DMS53 treated with DMSO at 0.1 percent for 48 hours (cell line): ENCODE results near the gene GALNT18.
"Not testable (repeated sequence)": the region's sequence is repeated elsewhere in the genome, so short reads cannot be mapped to it uniquely, and the experiment has no call there.

Source experiments
- DNase-seq: peaks from one replicate; lab custom pipeline; 2025; ENCODE audit not compliant: unreplicated experiment; lab: John Stamatoyannopoulos, UW

Gene GALNT18

GRCh38 chr11:11471201-11471600, 150.6 kb downstream of the GALNT18 start:
- DNase-seq = no peak

- DNase-seq = no peak
These were observed 152.9 kb downstream of the GALNT18 start for GRCh38 chr11:11468954-11469353.

- no peak for DNase-seq
These were observed 154.5 kb downstream of the GALNT18 start for GRCh38 chr11:11467312-11467711.

- DNase-seq = no peak
These were observed 157.2 kb downstream of the GALNT18 start for GRCh38 chr11:11464555-11464954.

- no peak for DNase-seq
These were observed 158.4 kb downstream of the GALNT18 start for GRCh38 chr11:11463405-11463804.

- no peak for DNase-seq
These were observed 160.3 kb downstream of the GALNT18 start for GRCh38 chr11:11461473-11461872.

GRCh38 chr11:11459578-11459977, 162.2 kb downstream of the GALNT18 start:
- DNase-seq = no peak

GRCh38 chr11:11458485-11458884, 163.3 kb downstream of the GALNT18 start:
- no peak for DNase-seq

- no peak for DNase-seq
These were observed 163.8 kb downstream of the GALNT18 start for GRCh38 chr11:11458001-11458400.

- DNase-seq = no peak
These were observed 164.9 kb downstream of the GALNT18 start for GRCh38 chr11:11456866-11457265.

- DNase-seq = no peak
These were observed 167.1 kb downstream of the GALNT18 start for GRCh38 chr11:11454671-11455223.

GRCh38 chr11:11451501-11452005, 170.3 kb downstream of the GALNT18 start:
- DNase-seq = peak; percentile 50

GRCh38 chr11:11450744-11451362, 171.0 kb downstream of the GALNT18 start:
- DNase-seq = no peak

- no peak for DNase-seq
These were observed 172.5 kb downstream of the GALNT18 start for GRCh38 chr11:11449327-11449726.

- DNase-seq = no peak
These were observed 173.2 kb downstream of the GALNT18 start for GRCh38 chr11:11448626-11449025.

GRCh38 chr11:11447601-11448000, 174.2 kb downstream of the GALNT18 start:
- not testable (repeated sequence) for DNase-seq

- DNase-seq = no peak
These were observed 174.8 kb downstream of the GALNT18 start for GRCh38 chr11:11446967-11447366.

- no peak for DNase-seq
These were observed 175.2 kb downstream of the GALNT18 start for GRCh38 chr11:11446564-11446963.

GRCh38 chr11:11445441-11446185, 176.2 kb downstream of the GALNT18 start:
- DNase-seq = no peak

GRCh38 chr11:11444804-11445131, 177.0 kb downstream of the GALNT18 start:
- no peak for DNase-seq

- DNase-seq = no peak
These were observed 177.6 kb downstream of the GALNT18 start for GRCh38 chr11:11444027-11444803.

GRCh38 chr11:11442791-11443190, 179.0 kb downstream of the GALNT18 start:
- DNase-seq = no peak
